Activated CD8-positive, alpha-beta T cell treated with anti-CD3 and anti-CD28 coated beads for 36 hours (primary cell): ENCODE data around the gene DUSP7. TPM values are rescaled to one million over a fixed set of nuclear protein-coding genes. Genes with fewer than 3 reads are reported as not detected.

ENCODE experiments used
- ATAC-seq: fragments of 200-7000 bp; cut with Tn5 transposase; one replicate; pipeline ENCODE4 v1.10.0; 2021; ENCODE audit warnings: mild to moderate bottlenecking, moderate library complexity
- CTCF ChIA-PET: fragments of 350-600 bp; sonication (Branson Sonifier 250); formaldehyde crosslinking; loops from one replicate; lab custom pipeline; 2021; ENCODE audit warnings: antibody characterized with exemption; lab: Charles Lee
- POLR2A ChIA-PET: fragments of 350-600 bp; sonication (Branson Sonifier 250); formaldehyde crosslinking; loops from one replicate; lab custom pipeline; 2021; ENCODE audit warnings: antibody characterized with exemption; lab: Charles Lee
- DNase-seq: peaks from one replicate; pipeline ENCODE4 v3.0.0-alpha.2; 2020
- H3K27ac Mint-ChIP-seq: one replicate; pipeline ENCODE4 v1.8.0; 2021; ENCODE audit warnings: mild to moderate bottlenecking, mixed read lengths
- H3K27me3 Mint-ChIP-seq: one replicate; pipeline ENCODE4 v1.8.0; 2021; ENCODE audit warnings: mixed read lengths
- H3K36me3 Mint-ChIP-seq: one replicate; pipeline ENCODE4 v1.8.0; 2021; ENCODE audit warnings: low read depth, mixed read lengths
- H3K4me1 Mint-ChIP-seq: one replicate; pipeline ENCODE4 v1.8.0; 2021; ENCODE audit warnings: low read depth, mixed read lengths
- H3K4me3 Mint-ChIP-seq: one replicate; pipeline ENCODE4 v1.8.0; 2021; ENCODE audit warnings: mild to moderate bottlenecking, moderate library complexity, mixed read lengths
- H3K9me3 Mint-ChIP-seq: one replicate; pipeline ENCODE4 v1.8.0; 2021; ENCODE audit warnings: mixed read lengths
- intact Hi-C: fragments of 100-400 bp; cut with micrococcal nuclease; formaldehyde crosslinking; loops from one replicate; pipeline ENCODE4 v1.10.0; 2022
- total RNA-seq, 2 experiments: library from RNA; stranded (reverse); gene quantifications; one replicate each; pipeline ENCODE4 v1.2.3, GENCODE V29; 2021
- TF ChIP-seq, protein P1 (sequence below): fragments of 200-600 bp; IDR thresholded peaks from one replicate; pipeline ENCODE4 v1.8.0; 2022; ENCODE audit warnings: antibody characterized with exemption, mild to moderate bottlenecking

DUSP7 gene
- total RNA-seq, 2 experiments from 2014 or later = 19.6 to 21.6 TPM

DNA sequence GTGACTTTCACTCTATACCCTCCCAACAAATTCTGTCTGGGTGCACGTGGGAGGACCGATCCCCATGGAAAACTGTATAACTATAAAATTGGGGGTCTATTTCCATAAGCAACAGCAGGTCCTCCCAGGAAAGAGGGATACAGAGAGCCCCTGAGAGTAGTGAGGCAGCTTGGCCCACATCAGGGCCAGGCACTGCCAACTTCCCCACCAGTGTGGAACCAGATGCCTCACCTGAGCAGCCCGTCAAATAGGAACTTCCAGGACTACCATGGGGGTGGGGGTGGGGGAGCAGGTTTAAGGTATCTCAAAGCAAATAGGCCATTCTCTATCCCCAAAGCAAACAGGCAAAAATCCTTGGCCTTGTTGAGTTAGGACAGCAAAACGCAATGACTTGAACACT, 33.3 kb upstream of the DUSP7 start:
- intact Hi-C loops = no loop called here
- TF ChIP-seq, protein P1, sequence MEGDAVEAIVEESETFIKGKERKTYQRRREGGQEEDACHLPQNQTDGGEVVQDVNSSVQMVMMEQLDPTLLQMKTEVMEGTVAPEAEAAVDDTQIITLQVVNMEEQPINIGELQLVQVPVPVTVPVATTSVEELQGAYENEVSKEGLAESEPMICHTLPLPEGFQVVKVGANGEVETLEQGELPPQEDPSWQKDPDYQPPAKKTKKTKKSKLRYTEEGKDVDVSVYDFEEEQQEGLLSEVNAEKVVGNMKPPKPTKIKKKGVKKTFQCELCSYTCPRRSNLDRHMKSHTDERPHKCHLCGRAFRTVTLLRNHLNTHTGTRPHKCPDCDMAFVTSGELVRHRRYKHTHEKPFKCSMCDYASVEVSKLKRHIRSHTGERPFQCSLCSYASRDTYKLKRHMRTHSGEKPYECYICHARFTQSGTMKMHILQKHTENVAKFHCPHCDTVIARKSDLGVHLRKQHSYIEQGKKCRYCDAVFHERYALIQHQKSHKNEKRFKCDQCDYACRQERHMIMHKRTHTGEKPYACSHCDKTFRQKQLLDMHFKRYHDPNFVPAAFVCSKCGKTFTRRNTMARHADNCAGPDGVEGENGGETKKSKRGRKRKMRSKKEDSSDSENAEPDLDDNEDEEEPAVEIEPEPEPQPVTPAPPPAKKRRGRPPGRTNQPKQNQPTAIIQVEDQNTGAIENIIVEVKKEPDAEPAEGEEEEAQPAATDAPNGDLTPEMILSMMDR = no peak
- Mint-ChIP-seq H3K9me3 (no peaks in the 10 kb centered on the region), H3K36me3 (no peaks in the 10 kb centered on the region), H3K27ac (no peak overlapping the region), H3K4me3 (no peak overlapping the region), H3K4me1 (peaks cover 28% of the 10 kb centered on the region), H3K27me3 (no peaks in the 10 kb centered on the region)
- DNase-seq (no peak), ATAC-seq (no peak)
- ChIA-PET POLR2A (no interaction called here), CTCF (no interaction called here)

DNA sequence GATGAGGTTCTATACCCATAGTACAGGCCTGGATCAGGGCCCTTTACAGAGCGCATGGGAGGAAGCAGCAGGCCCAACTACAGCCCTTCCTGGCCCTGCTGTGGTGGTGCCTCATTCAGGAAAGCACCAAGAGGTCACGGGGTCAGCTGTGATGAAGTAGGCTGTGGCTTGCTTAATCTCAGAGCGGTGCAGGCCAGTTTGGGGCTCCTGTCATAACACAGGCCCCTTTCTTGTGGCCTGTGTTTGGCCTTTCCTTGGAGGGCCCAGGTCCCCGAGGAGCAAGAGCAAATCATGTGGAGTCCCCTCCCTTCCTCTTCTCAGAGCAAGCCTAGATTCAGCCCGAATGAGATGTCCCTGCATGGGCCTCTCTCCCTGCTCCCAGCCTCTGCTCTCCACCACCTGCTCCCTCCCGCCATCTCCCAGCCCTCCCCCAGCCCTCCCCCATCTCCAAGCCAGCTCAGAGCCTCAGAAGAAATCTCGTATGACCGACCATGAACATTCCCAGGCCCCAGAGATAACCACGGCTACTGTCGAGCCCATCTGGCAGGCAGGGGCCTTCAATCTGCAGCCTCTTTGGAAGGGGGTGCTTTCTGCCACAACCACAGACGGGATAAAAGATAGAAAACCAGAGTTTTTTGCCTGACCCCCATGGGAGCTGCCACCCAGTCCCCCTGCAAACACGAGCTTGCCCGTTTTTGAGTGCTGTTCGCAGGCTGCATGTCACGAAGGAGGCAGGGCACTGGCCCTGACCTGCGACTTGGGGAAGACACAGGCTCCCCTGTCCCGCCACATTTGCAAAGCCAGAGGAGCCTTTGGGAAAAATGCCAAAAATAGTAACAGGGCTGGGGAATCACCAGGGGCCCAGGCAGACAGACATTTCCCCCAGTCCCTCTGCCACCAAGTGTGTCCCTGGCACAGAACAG, 32.3 kb upstream of the DUSP7 start:
- Mint-ChIP-seq H3K9me3 (no peaks in the 10 kb centered on the region), H3K27me3 (no peaks in the 10 kb centered on the region), H3K36me3 (no peaks in the 10 kb centered on the region), H3K4me3 (no peak overlapping the region), H3K27ac (no peak overlapping the region), H3K4me1 (peaks cover 28% of the 10 kb centered on the region)
- CTCF ChIA-PET = interaction anchor here (0.8 to 1.8 kb wide), 2 partner anchors 87 to 251 kb away, joined by 5 to 7 read pairs; no protein-coding TSS in a partner anchor
- POLR2A ChIA-PET = no interaction called here
- ATAC-seq (peak; percentile 15), DNase-seq (peak; percentile 46)
- TF ChIP-seq, protein P1 = no peak
- intact Hi-C loops = no loop called here

DNA sequence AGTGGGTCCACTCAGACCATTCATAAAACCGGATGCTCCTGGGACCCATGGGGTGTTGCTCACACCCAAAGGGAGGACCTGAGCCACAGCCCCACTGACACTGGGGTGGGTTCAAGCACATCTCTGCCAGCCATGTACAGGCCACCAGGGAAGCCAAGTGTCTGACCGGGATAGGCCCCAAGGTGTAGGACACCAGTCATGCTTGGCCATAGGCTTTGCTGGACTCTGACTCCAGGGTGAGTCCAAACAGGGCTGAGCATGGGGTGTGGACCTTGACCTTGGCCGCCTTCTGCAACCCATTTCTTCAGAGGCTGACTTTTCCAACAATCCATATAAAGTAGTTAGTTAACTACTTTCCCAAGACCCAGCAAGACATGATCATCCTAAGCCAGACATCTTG, 31.4 kb upstream of the DUSP7 start:
- H3K36me3 Mint-ChIP-seq = no peaks in the 10 kb centered on the region
- peaks cover 28% of the 10 kb centered on the region for H3K4me1 Mint-ChIP-seq
- no peaks in the 10 kb centered on the region for H3K9me3 Mint-ChIP-seq
- ATAC-seq = no peak
- no peaks in the 10 kb centered on the region for H3K27me3 Mint-ChIP-seq
- intact Hi-C loops = no loop called here
- H3K27ac Mint-ChIP-seq = peak overlapping the region; percentile 75
- CTCF ChIA-PET = interaction anchor here (0.8 to 2.2 kb wide), 8 partner anchors 34 to 252 kb away, joined by 3 to 10 read pairs (median 4); partner anchors contain the start of genes PARP3 and RRP9
- no peak for DNase-seq
- POLR2A ChIA-PET = interaction anchor here (0.6 to 1.9 kb wide), 3 partner anchors 33 to 114 kb away, joined by 3 to 4 read pairs (median 4); partner anchors contain the start of gene ABHD14B
- TF ChIP-seq, protein P1 = no peak
- H3K4me3 Mint-ChIP-seq = no peak overlapping the region

DNA sequence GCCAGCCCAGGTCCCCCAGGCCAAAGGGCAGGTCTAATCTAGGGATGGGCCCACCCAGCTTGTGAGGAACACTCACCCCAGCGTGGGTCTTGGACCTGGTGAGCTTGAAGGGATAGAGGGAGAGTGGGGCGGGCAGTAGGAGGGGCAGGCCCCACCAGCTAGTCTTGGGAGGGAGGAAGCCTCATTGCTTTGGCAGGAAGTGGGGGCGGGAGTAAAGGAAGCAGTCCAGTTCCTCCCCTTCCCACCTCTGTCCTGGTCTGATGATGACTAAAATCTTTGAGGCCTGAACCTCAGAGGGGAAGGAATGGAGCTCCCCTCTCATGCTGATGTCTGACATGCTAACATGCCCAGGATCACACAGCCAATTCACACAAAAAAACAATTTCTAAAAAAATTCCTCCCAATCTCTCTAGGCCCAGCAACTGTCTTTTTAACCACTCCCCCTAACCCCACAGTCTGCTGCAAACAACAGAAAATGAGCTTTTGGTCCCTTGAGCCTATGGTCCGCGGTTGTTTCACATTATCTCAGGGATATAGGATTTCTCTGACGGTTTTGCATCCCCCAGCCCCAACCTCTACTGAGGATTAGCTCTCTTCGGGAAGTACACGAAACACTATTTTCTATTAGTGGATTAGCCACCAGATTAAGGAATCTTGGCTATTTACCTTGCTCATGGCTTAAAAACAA, 30.7 kb upstream of the DUSP7 start:
- CTCF ChIA-PET = interaction anchor here (0.8 to 2.2 kb wide), 9 partner anchors 11 to 253 kb away, joined by 3 to 10 read pairs (median 4); partner anchors contain the start of genes PARP3 and RRP9
- intact Hi-C loops = no loop called here
- H3K36me3 Mint-ChIP-seq = no peaks in the 10 kb centered on the region
- peak overlapping the region; percentile 75 for H3K27ac Mint-ChIP-seq
- POLR2A ChIA-PET = interaction anchor here (0.6 to 2.3 kb wide), 5 partner anchors 31 to 114 kb away, joined by 3 to 10 read pairs (median 4); partner anchors contain the start of genes ABHD14B and DUSP7
- ATAC-seq = no peak
- peak; percentile 19 for DNase-seq
- no peaks in the 10 kb centered on the region for H3K27me3 Mint-ChIP-seq
- no peaks in the 10 kb centered on the region for H3K9me3 Mint-ChIP-seq
- H3K4me1 Mint-ChIP-seq = peaks cover 28% of the 10 kb centered on the region
- H3K4me3 Mint-ChIP-seq = no peak overlapping the region
- TF ChIP-seq, protein P1 = no peak
